CD4-positive, alpha-beta T cell treated with Interferon alpha-2 for 1 hour (primary cell): ENCODE results near the gene RBM19.

Experiments
- DNase-seq, 2 donors: peaks; one replicate each; pipeline ENCODE4 v3.0.0-alpha.2; 2020 to 2022

Gene RBM19

GRCh38 chr12:113798552-113798951 is 167.6 kb downstream of the RBM19 start:
- DNase-seq: no peak

GRCh38 chr12:113797535-113797868 is 168.6 kb downstream of the RBM19 start:
- DNase-seq: no peak

GRCh38 chr12:113796852-113797534 is 169.1 kb downstream of the RBM19 start:
- DNase-seq: no peak

GRCh38 chr12:113796066-113796827 is 169.9 kb downstream of the RBM19 start:
- DNase-seq: no peak

- no peak for DNase-seq
These were observed 170.7 kb downstream of the RBM19 start for GRCh38 chr12:113795445-113795844.

- DNase-seq: no peak
These were observed 171.4 kb downstream of the RBM19 start for GRCh38 chr12:113794774-113795173.

- DNase-seq: no peak
These were observed 172.9 kb downstream of the RBM19 start for GRCh38 chr12:113793250-113793649.

- no peak for DNase-seq
These were observed 173.7 kb downstream of the RBM19 start for GRCh38 chr12:113792450-113792849.

GRCh38 chr12:113788020-113788856 is 177.9 kb downstream of the RBM19 start:
- DNase-seq: no peak

GRCh38 chr12:113786107-113786506 is 180.0 kb downstream of the RBM19 start:
- no peak for DNase-seq

GRCh38 chr12:113783811-113784210 is 182.3 kb downstream of the RBM19 start:
- no peak for DNase-seq

- no peak for DNase-seq
These were observed 183.3 kb downstream of the RBM19 start for GRCh38 chr12:113782873-113783272.

- no peak for DNase-seq
These were observed 184.5 kb downstream of the RBM19 start for GRCh38 chr12:113781415-113782198.

- no peak for DNase-seq
These were observed 186.4 kb downstream of the RBM19 start for GRCh38 chr12:113779774-113780173.

- no peak for DNase-seq
These were observed 187.5 kb downstream of the RBM19 start for GRCh38 chr12:113778432-113779132.

GRCh38 chr12:113777751-113778150 is 188.4 kb downstream of the RBM19 start:
- no peak for DNase-seq

GRCh38 chr12:113776536-113776935 is 189.6 kb downstream of the RBM19 start:
- no peak for DNase-seq

GRCh38 chr12:113774526-113774925 is 191.6 kb downstream of the RBM19 start:
- DNase-seq: no peak

- no peak for DNase-seq
These were observed 193.6 kb downstream of the RBM19 start for GRCh38 chr12:113772505-113773030.

- no peak for DNase-seq
These were observed 195.7 kb downstream of the RBM19 start for GRCh38 chr12:113770389-113770865.

GRCh38 chr12:113769305-113769704 is 196.8 kb downstream of the RBM19 start:
- DNase-seq: no peak

GRCh38 chr12:113768850-113769249 is 197.3 kb downstream of the RBM19 start:
- DNase-seq: no peak
